Activated CD8-positive, alpha-beta memory T cell treated with anti-CD3 and anti-CD28 coated beads for 36 hours (primary cell): Measurements from ENCODE around the gene NEK3. TPM values are rescaled to one million over a fixed set of nuclear protein-coding genes. Genes with fewer than 3 reads are reported as not detected.
"Not testable (repeated sequence)": the region's sequence is repeated elsewhere in the genome, so short reads cannot be mapped to it uniquely, and the experiment has no call there.

Source experiments
- CTCF ChIA-PET: fragments of 350-600 bp; sonication (Branson Sonifier 250); formaldehyde crosslinking; loops from one replicate; lab custom pipeline; 2021; ENCODE audit warnings: antibody characterized with exemption; lab: Charles Lee
- POLR2A ChIA-PET: fragments of 350-600 bp; sonication (Branson Sonifier 250); formaldehyde crosslinking; loops from one replicate; lab custom pipeline; 2021; ENCODE audit warnings: antibody characterized with exemption; lab: Charles Lee
- total RNA-seq, 2 experiments: library from RNA; stranded (reverse); gene quantifications; one replicate each; pipeline ENCODE4 v1.2.3, GENCODE V29; 2021

The NEK3 gene
- total RNA-seq, 2 experiments from 2014 or later = 1.5 to 1.9 TPM

DNA sequence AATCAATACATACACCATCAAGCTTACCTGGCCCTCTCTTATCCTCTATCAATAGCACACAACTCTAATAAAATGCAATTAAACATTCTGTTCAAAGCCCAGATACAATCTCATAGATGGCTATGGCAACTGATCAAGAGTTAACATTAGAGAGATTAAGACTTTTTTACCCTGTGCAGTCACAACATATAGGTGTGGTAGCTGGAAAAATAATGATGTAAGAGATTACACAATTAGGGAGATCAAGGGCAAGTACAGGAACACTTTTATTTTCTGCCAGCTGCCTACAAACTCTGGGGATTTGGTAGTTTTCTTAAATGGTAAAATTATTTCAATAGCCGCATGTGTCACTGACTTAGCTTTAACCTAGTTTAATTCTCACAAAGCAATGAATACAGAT, 12.3 kb upstream of the NEK3 start:
- POLR2A ChIA-PET, CTCF ChIA-PET: not testable (repeated sequence)

DNA sequence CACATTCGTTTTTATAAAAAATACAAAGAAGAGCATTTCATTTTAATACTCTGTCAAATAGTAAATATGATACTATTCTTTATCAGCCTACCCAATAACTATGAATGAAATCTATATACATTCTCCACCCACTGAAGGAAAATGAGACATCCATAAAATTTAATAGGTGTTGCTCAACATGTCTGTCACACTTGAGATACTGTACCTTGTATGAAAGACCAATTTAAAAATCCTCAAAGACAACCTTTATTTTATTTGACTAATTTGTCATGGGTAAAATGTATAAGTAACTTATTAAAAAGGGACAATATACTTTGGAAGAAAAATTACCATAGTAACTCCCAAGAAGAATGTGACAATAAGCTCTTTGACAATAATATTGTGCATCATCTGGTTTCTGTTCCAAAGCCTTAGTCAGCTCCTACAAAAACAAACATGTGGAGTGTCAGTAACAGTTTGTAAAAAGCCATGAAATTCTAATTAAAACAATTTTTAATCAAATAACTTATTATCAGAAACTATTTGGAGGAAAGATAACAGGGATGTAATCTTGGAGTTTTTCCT, 11.5 kb upstream of the NEK3 start:
- POLR2A ChIA-PET, CTCF ChIA-PET: not testable (repeated sequence)

DNA sequence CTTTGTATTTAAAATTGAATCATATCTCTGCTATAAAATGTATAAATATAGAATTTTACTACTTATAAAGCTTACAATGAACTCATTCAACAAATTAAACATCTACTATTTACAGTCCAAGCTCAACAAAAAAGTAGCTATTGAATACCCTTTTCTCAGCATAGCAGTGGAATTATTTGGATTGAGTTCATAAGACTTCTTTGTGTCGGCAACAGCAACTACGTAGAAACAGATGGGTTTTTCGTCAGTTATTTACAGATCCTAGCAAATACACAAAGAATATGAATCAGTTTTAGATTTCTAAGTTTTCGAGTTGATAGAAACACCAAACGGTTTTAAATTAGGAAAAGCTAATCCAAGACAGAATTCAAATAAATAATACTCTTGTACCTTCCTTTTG, 10.4 kb upstream of the NEK3 start:
- ChIA-PET CTCF (no interaction called here), POLR2A (no interaction called here)

DNA sequence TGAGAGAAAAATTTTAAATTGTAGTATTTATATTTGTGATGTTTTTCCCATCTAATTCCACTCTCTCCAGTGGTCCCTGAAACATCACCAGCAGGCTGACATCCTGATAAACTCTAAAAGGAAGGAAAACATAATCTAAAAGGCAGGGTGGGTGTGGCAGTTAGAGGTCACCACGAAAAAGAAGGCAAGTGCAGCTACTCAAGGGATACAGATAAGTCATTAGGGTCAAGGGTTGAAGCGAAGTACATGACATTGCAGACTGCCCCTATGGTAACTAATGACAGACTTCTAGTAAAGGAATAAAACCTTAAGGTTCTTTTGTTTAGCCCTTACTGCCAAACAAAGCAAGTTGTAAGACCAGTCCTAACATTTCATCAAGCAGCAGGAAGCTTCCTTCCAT, 6.0 kb upstream of the NEK3 start:
- ChIA-PET POLR2A (interaction anchor here (0.7 kb wide), 1 partner anchor 1111 kb away, joined by 3 read pairs; no protein-coding TSS in a partner anchor), CTCF (no interaction called here)

DNA sequence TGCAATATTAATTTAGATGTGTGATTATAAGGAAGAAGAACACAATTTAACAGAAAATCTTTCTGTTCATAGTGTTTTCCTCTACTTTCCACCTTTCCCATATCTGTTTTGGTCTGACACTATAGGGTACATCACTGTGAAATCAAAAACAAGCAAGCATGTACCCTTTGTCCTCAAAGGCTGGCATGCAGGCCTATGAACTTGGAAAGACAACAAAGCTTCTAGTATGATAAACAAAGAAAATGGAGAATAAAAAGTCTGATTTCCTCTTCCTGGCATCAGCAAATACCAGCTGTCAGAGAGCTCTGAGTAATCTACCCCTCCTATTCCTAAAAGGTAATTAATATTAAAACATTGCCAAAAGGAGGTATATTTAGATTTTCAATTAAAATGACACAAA, 5.6 kb upstream of the NEK3 start:
- ChIA-PET POLR2A (no interaction called here), CTCF (no interaction called here)

DNA sequence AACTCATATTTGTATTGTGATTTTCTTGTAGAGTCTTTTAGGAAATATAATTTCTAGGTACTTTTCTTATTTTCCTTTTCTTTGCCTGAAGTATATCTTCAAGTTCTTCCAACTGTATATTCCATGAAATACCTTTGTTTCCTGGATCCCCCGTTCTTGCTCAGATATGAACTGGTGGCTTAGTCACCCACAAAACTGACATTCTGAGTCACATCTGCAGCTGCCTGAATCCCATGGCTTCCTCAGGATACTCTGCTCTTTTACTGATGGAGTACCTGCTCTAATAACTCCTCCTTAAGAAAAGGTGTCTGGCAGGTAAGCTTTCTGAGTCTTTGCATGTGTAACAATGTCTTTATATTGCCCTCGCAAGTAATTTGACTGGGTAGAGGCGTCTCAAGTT, 4.5 kb upstream of the NEK3 start:
- CTCF ChIA-PET, POLR2A ChIA-PET: not testable (repeated sequence)

DNA sequence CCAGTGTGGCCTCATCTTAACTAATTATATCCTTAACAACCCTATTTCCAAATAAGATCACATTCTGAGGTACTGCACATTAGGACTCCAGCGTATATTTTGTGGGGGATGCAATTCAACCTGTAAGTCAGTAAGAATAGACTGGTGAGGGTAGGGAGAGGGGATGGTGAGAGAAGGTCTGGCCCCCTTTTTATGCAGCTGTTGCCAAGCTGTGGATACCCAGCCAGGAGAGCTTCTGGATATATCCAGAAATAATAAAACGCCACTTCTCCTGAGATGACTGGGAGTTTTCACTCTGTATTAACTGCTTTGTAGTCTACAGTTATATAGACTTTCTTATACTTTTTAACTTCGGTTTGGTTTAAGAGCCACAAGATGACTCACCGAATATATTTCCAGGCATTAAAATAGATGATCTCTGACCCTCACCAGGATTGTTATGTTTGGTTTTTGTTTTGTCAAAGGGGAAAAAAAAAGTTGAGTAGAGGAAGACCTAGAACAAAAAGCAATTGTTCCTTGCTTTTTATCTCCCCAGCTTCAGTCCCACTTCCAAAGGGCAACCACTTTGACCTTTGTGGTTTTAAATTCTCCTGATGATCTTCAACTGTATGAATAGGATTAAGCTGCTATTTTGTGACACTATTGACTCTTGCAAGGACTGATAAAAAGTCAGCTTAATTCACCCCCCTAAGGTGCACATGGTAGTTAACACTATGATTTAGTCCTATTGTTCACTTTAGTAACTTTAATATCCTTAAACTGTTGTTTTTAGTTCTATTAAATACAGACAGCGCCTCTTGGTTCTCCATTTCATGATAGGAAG, 3.1 kb upstream of the NEK3 start:
- ChIA-PET CTCF (no interaction called here), POLR2A (interaction anchor here (0.6 kb wide), 1 partner anchor 283 kb away, joined by 3 read pairs; no protein-coding TSS in a partner anchor)

DNA sequence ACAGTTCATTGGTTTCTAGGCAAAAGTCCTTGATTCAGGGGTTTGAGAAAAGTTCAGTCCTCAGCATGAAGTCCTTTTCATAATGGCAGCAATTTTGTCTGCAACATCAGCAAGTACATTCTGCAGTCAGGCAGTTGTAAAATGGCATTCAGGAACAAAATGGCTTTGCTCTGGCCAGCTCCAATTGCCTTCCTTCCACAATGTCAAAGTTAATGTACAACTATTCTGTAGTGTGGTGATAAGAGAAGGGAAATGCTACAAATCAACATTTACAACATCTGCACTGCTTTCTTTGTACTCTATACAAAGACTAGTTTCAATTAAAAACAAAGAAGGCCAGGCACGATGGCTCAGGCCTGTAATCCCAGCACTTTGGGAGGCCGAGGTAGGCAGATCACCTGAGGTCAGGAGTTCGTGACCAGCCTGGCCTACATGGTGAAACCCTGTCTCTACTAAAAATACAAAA, 1.8 kb upstream of the NEK3 start:
- ChIA-PET CTCF (no interaction called here), POLR2A (no interaction called here)

DNA sequence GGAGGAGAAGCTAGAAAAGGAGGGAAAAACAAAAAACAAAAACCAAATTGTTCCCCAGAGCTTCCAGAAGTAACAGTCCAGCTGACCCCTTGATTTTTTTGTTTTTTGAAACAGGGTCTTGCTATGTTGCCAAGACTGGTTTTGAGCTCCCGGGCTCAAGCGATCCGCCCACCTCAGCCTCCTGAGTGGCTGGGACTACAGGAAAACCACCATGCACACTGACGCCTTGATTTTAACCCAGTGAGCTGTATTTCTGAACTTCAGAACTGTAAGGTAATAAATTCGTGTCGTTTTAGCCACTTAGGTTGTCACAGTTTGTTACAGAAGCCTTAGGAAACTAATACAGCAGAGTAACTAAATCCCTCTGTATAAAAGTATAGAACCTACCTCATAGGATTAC, 1.1 kb upstream of the NEK3 start:
- ChIA-PET CTCF (no interaction called here), POLR2A (interaction anchor here (1.2 kb wide), 1 partner anchor 34 kb away, joined by 5 read pairs; no protein-coding TSS in a partner anchor)

DNA sequence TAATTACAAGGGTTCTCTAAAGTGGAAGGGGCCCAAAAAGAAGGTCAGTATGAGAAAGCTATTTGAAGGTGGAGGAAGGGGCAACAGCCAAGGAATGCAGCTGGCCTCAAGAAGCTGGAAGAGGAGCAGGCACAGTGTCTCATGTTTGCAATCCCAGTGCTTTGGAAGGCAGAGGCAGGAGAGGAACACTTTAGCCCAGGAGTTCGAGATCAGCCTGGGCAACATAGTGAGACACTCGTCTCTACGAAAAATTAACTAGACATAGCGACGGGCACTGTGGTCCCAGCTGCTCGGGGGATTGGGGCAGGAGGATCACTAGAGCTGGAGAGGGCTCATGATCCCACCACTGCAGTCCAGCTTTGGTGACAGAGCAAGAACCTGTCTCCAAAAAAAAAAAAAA, 656 bp upstream of the NEK3 start:
- ChIA-PET POLR2A (interaction anchor here (1.2 kb wide), 1 partner anchor 34 kb away, joined by 5 read pairs; no protein-coding TSS in a partner anchor), CTCF (no interaction called here)

DNA sequence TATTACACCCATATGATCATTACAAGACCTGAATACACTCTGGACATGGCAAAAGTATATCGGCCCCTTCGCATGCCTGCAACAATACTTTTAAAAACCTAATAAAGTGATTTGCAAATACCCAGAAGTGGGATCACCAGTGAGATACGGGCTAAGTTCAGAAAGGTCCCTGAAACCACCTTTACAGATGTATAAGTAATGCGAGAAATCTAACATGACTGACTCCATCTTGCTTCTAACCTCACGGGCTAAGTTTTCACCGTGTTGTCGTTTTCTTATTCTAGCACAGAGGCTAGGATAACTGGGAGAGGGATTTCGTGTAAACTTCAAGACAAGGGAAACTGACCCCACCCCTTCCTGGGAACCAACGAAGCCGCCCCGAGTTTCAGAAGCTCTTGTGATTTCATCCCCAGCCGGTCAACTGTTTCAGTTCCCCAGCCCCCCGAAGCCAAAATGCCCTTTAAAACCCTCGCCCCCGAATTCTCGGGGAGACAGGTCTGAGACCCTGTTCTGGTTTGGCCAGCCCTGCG, 703 bp downstream of the NEK3 start:
- CTCF ChIA-PET = no interaction called here
- POLR2A ChIA-PET = no interaction called here

DNA sequence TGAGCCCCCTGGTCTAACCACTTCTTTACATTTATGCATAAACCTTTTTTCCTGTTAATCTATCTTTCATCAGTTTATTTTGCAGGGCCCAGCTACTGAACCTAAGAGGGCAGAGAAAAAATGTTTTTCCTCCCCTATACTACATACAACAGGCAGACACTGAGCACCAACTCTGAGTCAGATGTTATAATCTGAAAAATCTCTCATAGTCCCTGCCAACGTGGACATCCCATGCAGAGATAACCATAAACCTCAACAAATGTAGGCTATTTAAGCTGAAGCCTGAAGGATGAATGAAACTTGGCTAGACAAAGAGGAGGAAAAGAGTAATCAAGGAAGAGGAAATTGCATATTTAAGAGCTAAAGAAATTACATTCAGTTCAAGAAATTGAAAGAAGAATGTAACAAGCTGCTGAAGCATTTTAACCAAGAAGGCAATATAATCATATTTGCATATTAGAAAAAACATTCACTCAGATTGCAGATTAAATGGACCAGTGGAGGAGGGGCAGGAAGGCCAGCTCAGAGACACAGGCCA, 2.6 kb downstream of the NEK3 start:
- CTCF ChIA-PET = no interaction called here
- POLR2A ChIA-PET = no interaction called here

DNA sequence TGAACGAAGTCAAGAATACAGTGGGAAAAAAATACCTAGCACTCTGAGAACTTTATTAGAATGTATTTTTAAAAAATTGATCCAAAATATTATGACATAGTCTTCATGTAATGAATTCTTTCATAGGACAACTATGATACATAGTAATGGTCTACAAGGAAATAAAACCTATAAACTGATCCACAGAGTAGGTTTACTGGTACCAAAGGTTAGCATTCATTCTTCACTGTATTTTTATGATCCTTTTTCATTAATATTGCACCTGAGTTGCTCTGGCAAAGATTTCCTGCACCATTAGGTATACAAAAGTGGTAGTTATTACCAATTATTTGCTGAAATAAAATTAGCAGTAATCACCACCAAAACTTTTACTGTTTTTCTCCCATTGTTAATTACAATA, 4.2 kb downstream of the NEK3 start:
- CTCF ChIA-PET = no interaction called here
- POLR2A ChIA-PET = no interaction called here

DNA sequence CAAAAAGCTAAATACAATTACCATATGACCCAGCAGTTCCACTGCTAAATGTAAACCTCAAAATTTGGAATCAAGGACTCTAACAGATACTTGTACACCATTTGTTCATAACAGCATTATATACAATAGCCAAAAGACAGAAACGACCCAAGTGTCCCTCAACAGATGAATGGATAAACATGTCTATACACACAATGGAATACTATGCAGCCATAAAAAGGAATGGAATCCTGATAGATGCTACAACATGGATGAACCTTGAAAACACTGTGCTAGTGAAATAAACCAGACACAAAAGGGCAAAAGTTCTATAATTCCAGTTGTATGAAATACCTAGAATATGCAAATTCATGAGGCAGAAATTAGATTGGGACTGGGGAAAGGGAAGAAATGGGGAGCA, 12.2 kb downstream of the NEK3 start:
- ChIA-PET POLR2A (no interaction called here), CTCF (no interaction called here)

DNA sequence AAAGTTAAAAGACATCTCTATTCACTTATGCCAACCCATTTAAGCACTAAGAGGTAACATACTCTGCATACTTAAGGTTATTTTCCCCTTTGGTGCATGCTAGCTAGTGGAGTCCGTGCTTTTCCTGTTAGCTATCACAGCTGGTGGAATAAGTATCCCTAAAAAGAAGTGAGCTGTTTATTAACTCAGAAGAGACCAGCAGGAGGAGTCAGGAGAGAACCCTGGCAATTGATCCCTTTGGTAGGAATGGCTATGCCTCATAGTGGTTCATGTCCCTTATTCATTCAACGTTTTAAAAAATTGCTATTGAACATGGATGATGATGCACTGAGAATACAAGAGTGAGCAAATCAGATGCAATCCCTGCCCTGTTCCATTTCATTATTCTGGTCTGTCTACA, 18.1 kb downstream of the NEK3 start:
- ChIA-PET POLR2A (no interaction called here), CTCF (no interaction called here)

DNA sequence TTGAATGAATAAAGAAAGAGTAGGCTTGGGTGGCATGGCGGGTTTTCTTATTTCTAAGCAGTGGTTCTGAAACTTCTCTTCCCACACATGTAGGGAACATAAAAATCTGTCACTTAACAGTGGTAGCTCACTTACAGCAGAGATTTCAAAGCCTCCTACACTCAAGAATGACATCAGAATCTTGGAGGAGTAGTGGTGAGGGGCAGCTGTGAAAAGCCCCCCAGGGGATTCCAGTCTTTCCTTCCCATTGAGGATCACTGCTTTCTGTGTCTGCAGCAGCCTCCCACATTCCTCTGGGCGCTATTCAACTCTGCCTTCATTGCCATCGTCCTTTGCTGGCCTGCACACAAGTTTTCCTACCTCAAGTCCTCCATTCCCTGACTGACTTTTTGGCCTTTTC, 21.9 kb downstream of the NEK3 start:
- CTCF ChIA-PET = interaction anchor here (1.0 kb wide), 1 partner anchor 10 kb away, joined by 3 read pairs; no protein-coding TSS in a partner anchor
- POLR2A ChIA-PET = no interaction called here

DNA sequence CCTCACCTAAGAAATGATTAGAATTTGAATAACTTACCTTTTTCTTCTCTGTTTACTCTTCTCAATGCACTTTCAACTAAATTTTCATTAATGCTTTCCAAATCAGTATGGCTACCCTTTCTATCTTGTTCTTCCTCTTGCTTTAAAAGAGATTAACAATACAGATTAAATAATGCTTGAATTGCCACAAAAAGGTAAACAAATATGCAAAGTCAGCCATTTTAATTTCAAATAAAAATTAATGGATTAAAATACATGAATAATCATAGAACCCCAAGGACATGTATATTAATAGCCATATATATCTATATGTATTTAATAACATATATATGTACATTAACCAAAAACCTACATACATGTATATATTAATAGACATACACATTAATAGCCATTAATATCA, 22.6 kb downstream of the NEK3 start:
- CTCF ChIA-PET = interaction anchor here (1.0 kb wide), 1 partner anchor 9 kb away, joined by 3 read pairs; no protein-coding TSS in a partner anchor
- POLR2A ChIA-PET = no interaction called here

DNA sequence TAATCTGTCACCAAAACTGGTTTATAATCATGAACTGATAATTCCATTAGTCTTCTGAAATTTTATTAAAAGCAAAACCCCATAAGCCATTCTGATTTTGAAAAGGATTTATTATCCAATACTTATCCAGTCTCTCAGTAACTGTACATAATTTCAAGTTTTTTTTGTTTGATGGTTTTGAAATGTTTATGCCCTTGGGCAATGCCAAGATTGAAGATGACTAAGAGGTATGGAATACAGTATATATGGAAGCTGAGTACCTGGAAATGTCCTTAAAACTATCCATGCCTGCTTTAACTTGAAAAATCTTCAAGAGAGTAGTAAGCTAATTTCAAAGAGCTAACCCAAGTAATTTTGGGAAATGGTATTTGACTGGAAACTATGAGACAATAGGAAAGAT, 28.8 kb downstream of the NEK3 start:
- ChIA-PET POLR2A (no interaction called here), CTCF (interaction anchor here (0.6 to 0.8 kb wide), 2 partner anchors 238 to 727 kb away, joined by 3 read pairs; no protein-coding TSS in a partner anchor)

DNA sequence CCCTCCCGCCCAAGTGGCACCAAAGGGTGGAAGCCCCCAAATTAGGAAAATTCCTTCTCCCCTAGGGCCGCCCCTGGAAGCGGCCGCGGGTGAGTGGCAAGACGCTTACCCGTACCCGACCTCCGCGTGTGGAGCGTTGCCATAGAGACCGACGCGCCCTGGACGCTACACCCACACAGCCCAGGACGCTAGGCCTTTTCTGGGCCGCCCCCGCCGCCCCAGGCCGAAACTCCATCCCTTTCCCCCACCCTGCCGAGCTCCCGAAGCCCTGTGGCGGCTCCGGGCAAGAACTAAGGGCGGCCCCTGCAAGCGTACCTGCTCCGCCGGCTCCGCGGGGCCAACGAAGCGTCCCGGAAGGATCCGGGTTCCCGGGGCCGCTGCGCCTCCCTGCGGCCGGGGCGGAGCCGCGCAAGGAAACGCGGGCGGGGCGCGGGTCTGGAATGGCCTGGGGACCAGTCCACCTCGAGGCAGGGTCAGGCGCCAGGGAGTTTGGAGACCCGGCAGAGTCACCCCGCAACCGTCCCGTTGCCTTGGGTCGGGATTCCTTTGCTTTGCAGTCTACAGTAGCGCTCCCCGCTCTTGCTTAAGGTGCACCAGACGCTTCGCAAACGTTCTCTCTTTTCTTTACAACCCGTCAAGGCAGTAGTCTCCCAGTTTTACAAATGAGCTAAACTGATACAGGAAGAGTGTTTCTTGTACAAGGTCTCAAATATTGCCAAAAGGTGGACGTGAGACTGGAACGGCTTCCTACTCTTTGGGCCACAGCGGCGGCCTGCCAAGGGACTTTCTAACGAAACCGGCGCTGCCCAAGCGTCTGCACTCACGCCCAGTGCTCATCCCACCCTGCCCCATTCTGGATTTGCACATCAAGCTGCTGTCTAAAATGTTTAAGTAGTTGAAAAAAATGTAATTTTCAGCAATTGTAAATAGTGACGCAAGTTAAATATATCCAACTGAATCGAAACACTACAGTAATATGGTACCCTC, 30.4 kb downstream of the NEK3 start, which contains the start of gene NEK5:
Gene NEK5, minus strand, starts transcription at position 360 of the 987 bp plus-strand sequence. CDS start 1,591 bp downstream, outside the sequence.
- ChIA-PET CTCF (interaction anchor here (0.9 to 2.0 kb wide), 8 partner anchors 65 to 315 kb away, joined by 3 to 5 read pairs (median 4); partner anchors contain the start of gene ALG11), POLR2A (no interaction called here)
